IPS-15b (cell line): Measurements from ENCODE around the gene WASL.
"Not testable (repeated sequence)": the region's sequence is repeated elsewhere in the genome, so short reads cannot be mapped to it uniquely, and the experiment has no call there.

ENCODE experiments used
- H3K27me3 ChIP-seq: one replicate; pipeline ENCODE4 v1.6.1; 2013; ENCODE audit warnings: low read length; ENCODE audit not compliant: control insufficient read depth, insufficient read depth
- H3K36me3 ChIP-seq: one replicate; pipeline ENCODE4 v1.6.1; 2013; ENCODE audit warnings: low read length; ENCODE audit not compliant: control insufficient read depth, insufficient read depth
- H3K4me1 ChIP-seq: one replicate; pipeline ENCODE4 v1.6.1; 2013; ENCODE audit warnings: mild to moderate bottlenecking, low read length; ENCODE audit not compliant: control insufficient read depth, insufficient read depth
- H3K4me3 ChIP-seq: one replicate; pipeline ENCODE4 v1.5.1; 2013; ENCODE audit warnings: low read depth, low read length
- H3K9ac ChIP-seq: one replicate; pipeline ENCODE4 v1.6.1; 2013; ENCODE audit warnings: low read depth, mild to moderate bottlenecking, low read length
- H3K9me3 ChIP-seq: one replicate; pipeline ENCODE4 v1.6.1; 2013; ENCODE audit warnings: mild to moderate bottlenecking, low read length; ENCODE audit not compliant: control insufficient read depth, insufficient read depth

Gene WASL

DNA sequence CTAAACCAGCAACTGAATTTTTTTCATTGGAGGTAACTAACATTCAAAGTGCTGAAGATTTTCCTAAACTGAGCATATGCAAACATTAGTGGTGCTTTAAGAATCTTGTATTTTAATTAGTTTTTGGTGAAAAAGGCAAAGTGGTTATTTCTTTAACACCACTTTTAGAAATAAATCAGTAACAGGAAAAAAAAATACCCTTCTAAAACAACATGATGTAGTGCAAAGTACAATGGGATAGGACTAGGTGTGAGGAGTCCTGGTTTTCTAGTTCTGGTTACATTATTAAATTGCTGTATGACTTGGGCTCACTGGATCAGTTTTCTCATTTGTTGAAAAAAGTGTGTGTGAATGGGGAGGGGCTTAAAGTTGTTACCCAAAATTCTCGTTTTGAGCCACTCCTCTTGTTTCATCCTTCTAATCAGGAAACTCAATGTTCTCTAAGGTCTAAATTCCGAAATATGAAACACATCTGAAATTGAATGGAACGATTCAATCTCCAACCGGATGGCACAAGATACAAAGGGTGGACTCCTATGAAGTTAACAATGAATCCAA lies 1.8 kb downstream of the WASL start:
- Histone ChIP-seq H3K36me3 (no peaks in the 10 kb centered on the region), H3K4me3 (peak overlapping the region; percentile 86), H3K27me3 (no peaks in the 10 kb centered on the region), H3K9me3 (no peaks in the 10 kb centered on the region), H3K9ac (peak overlapping the region; percentile 28), H3K4me1 (peaks cover 19% of the 10 kb centered on the region)

DNA sequence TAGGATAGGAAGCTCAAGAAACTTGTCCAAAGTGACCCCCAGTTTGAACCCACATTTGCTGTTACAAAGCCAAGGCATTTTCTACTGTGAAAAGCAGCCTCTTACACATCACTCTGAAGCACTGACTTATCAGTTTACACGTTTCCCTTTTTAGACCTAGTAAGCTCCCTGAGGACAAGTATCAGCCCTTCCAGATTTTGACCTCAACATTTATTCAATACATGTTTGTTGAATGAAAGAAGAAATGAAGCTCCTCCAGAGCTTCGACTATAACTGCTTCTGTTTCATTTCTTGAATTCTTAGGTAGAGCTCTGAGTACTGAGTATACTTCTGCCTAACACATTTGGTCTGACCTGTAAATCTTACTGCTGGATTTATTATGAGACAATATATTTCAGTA lies 2.7 kb downstream of the WASL start:
- Histone ChIP-seq H3K9me3 (no peaks in the 10 kb centered on the region), H3K36me3 (no peaks in the 10 kb centered on the region), H3K27me3 (no peaks in the 10 kb centered on the region), H3K4me3 (peak overlapping the region; percentile 86), H3K4me1 (peaks cover 16% of the 10 kb centered on the region), H3K9ac (peak overlapping the region; percentile 50)

DNA sequence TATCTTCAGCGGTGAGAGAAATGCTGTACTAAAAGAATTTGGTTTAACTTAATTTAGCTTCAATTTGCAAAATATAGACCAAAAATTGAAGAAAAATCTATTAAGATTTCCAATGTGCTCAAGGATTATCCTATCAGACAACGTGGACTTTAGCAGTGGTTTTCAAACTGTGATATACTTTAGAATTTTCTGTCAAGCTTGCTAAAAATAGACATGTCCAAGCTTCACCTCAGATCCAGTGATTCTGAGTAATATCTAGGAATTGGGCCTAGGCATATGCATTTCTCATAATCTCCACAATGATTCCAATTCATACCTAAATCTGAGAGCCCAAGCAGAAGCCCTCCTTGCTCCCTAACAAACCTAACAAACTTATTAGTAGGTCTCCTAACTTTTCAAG lies 3.4 kb downstream of the WASL start:
- peak overlapping the region; percentile 50 for H3K9ac ChIP-seq
- no peaks in the 10 kb centered on the region for H3K9me3 ChIP-seq
- H3K4me3 ChIP-seq = peak overlapping the region; percentile 86
- H3K36me3 ChIP-seq = no peaks in the 10 kb centered on the region
- H3K4me1 ChIP-seq = peaks cover 16% of the 10 kb centered on the region
- no peaks in the 10 kb centered on the region for H3K27me3 ChIP-seq

DNA sequence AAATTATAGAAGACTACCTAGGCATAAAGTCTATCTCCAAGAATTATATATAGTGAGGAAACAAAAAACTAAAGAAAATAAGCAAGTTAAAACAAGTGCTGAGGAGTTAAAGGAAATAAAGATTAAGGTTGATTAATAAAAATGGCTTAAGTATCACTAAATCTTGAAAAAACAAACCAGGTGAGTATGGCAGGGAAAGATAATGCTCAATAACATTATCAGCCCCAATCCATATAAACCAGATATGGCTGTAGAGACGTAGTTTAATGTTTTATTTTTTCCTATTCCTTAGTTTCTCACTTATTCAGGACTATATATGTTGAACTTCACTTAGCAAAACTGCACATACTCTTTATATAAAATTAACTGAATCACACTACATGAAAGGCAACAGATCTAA lies 4.4 kb downstream of the WASL start:
- no peaks in the 10 kb centered on the region for H3K36me3 ChIP-seq
- peaks cover 16% of the 10 kb centered on the region for H3K4me1 ChIP-seq
- no peak overlapping the region for H3K9ac ChIP-seq
- no peak overlapping the region for H3K4me3 ChIP-seq
- H3K27me3 ChIP-seq = no peaks in the 10 kb centered on the region
- no peaks in the 10 kb centered on the region for H3K9me3 ChIP-seq

DNA sequence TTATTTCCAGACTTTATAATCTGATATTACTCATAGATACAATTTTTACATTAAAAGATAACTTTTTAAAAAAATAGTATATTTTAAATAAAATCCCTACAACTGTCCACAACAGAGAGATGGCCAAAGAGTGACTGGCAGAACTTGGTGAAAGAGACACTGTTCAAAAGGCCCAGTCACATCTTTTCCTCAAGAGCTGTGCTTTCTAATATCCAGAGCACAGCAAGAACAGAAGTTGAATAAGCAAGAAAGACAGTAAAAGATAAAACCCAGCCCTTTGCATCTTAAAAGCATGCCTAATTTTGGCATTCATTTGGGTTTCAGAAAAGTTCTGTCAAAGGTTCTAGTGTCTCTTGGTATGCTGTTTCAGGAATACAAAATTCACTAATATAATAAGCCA lies 6.9 kb downstream of the WASL start:
- no peaks in the 10 kb centered on the region for H3K9me3 ChIP-seq
- no peak overlapping the region for H3K4me3 ChIP-seq
- H3K4me1 ChIP-seq = peaks cover 16% of the 10 kb centered on the region
- H3K9ac ChIP-seq = no peak overlapping the region
- no peaks in the 10 kb centered on the region for H3K27me3 ChIP-seq
- no peaks in the 10 kb centered on the region for H3K36me3 ChIP-seq

DNA sequence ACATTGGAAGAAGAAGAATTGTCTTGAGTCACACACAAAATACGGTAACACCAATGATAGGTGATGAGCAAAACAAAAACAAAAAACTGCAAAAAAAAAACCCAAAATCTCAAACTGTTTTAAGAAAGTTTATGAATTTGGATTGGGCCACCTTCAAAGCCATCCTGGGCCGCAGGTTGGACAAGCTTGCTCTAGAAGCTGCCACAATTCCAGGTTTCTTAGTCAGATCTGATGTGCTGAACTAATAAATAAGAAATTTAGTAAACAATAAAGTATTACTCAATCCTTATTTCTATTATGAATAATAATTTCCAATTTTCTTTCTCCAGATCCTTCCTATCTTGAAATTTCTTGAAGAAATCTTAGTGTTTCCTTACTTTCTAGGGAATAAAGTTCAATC lies 10.0 kb downstream of the WASL start:
- H3K9ac ChIP-seq = no peak overlapping the region
- no peaks in the 10 kb centered on the region for H3K36me3 ChIP-seq
- no peaks in the 10 kb centered on the region for H3K9me3 ChIP-seq
- peaks cover 5% of the 10 kb centered on the region for H3K4me1 ChIP-seq
- no peak overlapping the region for H3K4me3 ChIP-seq
- no peaks in the 10 kb centered on the region for H3K27me3 ChIP-seq

DNA sequence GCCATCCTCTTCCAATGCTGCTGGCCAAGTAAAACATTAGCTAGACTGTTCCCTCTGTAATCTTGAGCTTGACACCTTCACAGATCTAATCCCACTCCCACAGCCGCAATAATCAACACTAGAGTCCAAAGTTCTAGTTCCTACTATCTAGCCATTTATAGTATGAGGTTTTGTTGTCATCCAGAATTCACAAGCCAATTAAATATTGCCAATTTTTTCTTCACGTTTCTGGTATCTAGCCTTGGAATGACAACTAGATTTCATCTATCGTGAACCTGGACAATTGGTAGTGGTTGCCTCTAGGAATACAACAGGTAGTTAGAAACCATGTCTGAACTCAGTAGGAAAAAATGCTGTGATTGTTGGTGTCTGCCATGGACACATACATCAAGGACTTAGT lies 10.4 kb downstream of the WASL start:
- Histone ChIP-seq H3K36me3 (no peaks in the 10 kb centered on the region), H3K4me1 (peaks cover under 1% of the 10 kb centered on the region), H3K9ac (no peak overlapping the region), H3K27me3 (no peaks in the 10 kb centered on the region), H3K9me3 (no peaks in the 10 kb centered on the region), H3K4me3 (no peak overlapping the region)

DNA sequence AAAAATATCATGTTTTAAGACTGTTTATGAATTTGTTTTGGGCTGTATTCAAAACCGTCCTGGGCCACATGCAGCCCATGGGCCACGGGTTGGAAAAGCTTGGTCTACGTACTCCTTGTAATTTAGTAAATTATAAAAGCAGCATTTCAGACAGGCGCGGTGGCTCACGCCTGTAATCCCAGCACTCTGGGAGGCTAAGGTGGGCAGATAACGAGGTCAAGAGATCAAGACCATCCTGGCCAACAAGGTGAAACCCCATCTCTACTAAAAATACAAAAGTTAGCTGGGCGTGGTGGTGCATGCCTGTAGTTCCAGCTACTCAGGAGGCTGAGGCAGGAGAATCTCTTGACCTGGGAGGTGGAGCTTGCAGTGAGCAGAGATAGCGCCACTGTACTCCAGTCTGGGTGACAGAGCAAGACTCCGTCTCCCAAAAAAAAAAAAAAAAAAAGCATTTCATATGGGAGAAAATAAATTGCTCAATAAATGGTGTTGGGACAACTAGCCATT lies 11.6 kb downstream of the WASL start:
- H3K4me1 ChIP-seq, H3K36me3 ChIP-seq, H3K27me3 ChIP-seq, H3K9me3 ChIP-seq, H3K9ac ChIP-seq, H3K4me3 ChIP-seq: not testable (repeated sequence)

DNA sequence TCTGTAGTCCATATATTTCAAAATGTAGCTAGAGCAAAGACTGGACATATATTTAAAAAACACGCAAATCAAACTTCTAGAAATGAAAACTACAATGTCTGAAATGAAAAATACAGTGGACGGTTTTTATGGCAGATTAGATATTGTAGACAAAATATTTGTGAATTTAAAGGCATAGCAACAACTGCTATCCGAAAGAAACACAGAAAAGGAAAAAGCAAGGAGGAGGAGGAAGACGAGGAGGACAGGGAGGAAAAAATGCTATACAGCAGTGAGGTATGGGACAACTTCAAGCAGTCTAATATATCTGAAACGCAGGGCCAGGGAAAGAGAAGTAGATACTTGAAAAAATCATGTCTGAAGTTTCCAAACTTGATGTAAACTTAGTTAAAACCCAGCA lies 13.3 kb downstream of the WASL start:
- Histone ChIP-seq H3K36me3 (no peaks in the 10 kb centered on the region), H3K4me1 (no peaks in the 10 kb centered on the region), H3K4me3 (no peak overlapping the region), H3K9ac (no peak overlapping the region), H3K27me3 (no peaks in the 10 kb centered on the region), H3K9me3 (no peaks in the 10 kb centered on the region)

DNA sequence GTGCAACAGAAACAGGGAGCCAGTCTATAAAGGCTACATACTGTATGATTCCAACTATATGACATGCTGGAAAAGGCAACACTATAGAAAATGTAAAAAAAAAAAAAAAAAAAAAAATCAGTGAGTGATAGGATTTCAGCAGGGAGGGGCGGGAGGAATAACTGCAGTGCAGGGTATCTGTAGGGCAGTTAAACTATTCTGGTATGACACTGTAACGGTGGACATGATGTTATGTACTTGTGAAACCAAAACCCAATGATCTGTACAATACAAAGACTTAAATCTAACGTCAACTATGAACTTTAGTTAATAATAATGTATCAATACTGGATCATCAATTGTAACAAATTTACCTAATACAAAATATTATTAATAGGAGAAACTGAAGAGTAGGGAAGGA lies 14.3 kb downstream of the WASL start:
- H3K9ac ChIP-seq = no peak overlapping the region
- H3K9me3 ChIP-seq = no peaks in the 10 kb centered on the region
- H3K36me3 ChIP-seq = no peaks in the 10 kb centered on the region

DNA sequence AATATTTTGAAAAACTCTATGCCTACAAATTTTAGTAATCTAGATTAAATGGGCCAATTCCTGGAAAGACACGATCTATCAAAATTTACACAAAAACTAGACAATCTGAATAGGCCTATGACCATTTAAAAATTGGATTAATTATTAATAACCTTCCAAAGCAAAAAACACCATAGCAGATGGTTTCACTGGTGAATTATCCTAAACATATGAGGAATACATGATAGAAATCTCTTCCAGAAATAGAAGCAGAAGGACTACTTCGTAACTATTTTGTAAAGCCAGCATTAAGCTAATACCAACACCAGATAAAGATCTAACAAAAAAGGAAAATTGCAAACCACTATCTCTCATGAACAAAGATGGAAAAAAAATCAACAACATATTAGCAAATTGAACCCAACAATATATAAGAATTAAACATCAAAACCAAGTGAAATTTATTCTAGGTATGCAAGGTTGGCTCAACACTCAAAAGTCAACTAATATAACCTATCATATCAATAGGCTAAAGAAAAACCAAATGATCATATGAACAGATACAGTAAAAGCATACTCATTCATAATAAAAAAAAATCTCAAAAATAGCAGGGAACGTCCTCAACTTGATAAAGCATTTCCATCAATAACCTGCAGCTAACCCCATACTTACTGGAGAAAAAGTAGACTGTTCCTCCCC lies 16.3 kb downstream of the WASL start:
- Histone ChIP-seq H3K36me3 (no peaks in the 10 kb centered on the region), H3K9me3 (no peaks in the 10 kb centered on the region), H3K4me3 (no peak overlapping the region), H3K4me1 (no peaks in the 10 kb centered on the region), H3K27me3 (no peaks in the 10 kb centered on the region), H3K9ac (no peak overlapping the region)

More for the DNA sequence above, 14.3 kb downstream of the WASL start:
- Histone ChIP-seq H3K4me1 (no peaks in the 10 kb centered on the region), H3K27me3 (no peaks in the 10 kb centered on the region), H3K4me3 (no peak overlapping the region)

DNA sequence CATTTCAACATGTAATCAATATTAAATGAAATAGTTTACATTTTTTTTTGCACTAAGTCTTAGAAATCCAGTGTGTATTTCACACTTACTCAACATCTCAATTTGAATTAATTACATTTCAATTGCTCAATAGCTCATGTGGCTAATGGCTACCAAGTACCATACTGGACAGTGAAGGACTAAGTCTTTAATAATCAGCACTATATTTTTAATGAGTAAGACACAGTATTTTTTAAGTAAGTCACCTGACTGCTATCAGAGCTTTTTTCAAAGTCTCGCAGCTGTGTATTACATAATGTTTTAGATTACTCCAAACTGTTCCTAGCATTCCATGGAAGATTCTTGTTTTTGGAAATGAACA lies 19.6 kb downstream of the WASL start:
- Histone ChIP-seq H3K9me3 (no peaks in the 10 kb centered on the region), H3K9ac (no peak overlapping the region), H3K27me3 (no peaks in the 10 kb centered on the region), H3K36me3 (no peaks in the 10 kb centered on the region), H3K4me3 (no peak overlapping the region), H3K4me1 (peaks cover 3% of the 10 kb centered on the region)
